ENCODE results near the gene TMEM270. TPM values are rescaled to one million over a fixed set of nuclear protein-coding genes. Genes with fewer than 3 reads are reported as not detected.
"Not testable (repeated sequence)": the region's sequence is repeated elsewhere in the genome, so short reads cannot be mapped to it uniquely, and the experiment has no call there.

Gene TMEM270
- total RNA-seq, 1 experiment from 2014 or later, result 0.28 TPM

GRCh38 chr7:73833251-73833919 is 27.6 kb upstream of the TMEM270 start:
- peaks cover 5% of the 10 kb centered on the region for H3K36me3 Mint-ChIP-seq
- H3K4me3 Mint-ChIP-seq, result peak overlapping the region; percentile 8
- no peaks in the 10 kb centered on the region; the same call in 1 of the 2 replicates for H3K27me3 Mint-ChIP-seq (ENCODE audit: low read depth)
- POLR2A ChIA-PET, result interaction anchor here (0.5 to 5.7 kb wide), 12 partner anchors 9 to 250 kb away, joined by 3 to 91 read pairs (median 4); partner anchors contain the start of genes ABHD11, LIMK1 and METTL27
- H3K9me3 Mint-ChIP-seq, result no peaks in the 10 kb centered on the region
- CTCF ChIA-PET, result interaction anchor here (0.7 to 7.9 kb wide), 9 partner anchors 8 to 227 kb away, joined by 3 to 68 read pairs (median 3); partner anchors contain the start of gene METTL27
- TF ChIP-seq ZNF532 (CRISPR knock-in tag; IDR thresholded peaks at IDR 0.05; ENCODE audit: borderline replicate concordance) (no peak), NFE2L1 (CRISPR knock-in tag; IDR thresholded peaks at IDR 0.05) (peak; percentile 98), ZNF416 (CRISPR knock-in tag; IDR thresholded peaks at IDR 0.05) (peak; percentile 25; the same call in 1 of the 2 replicates)
- DNase-seq (ENCODE audit: low spot score), result no peak
- H3K27ac Mint-ChIP-seq, result peak overlapping the region; percentile 96
- peak; percentile 4; the same call in 1 of the 2 replicates for ATAC-seq
- peaks cover 56% of the 10 kb centered on the region for H3K4me1 Mint-ChIP-seq

- Mint-ChIP-seq H3K36me3 (peaks cover 5% of the 10 kb centered on the region), H3K4me1 (peaks cover 52% of the 10 kb centered on the region), H3K9me3 (no peaks in the 10 kb centered on the region), H3K27me3 (ENCODE audit: low read depth) (no peaks in the 10 kb centered on the region), H3K27ac (no peak overlapping the region), H3K4me3 (no peak overlapping the region)
- ChIA-PET CTCF (interaction anchor here (1.1 to 2.9 kb wide), 2 partner anchors 10 to 24 kb away, joined by 3 to 28 read pairs; no protein-coding TSS in a partner anchor), POLR2A (interaction anchor here (0.8 to 0.9 kb wide), 2 partner anchors 13 to 15 kb away, joined by 4 to 5 read pairs; no protein-coding TSS in a partner anchor)
- DNase-seq (ENCODE audit: low spot score) (no peak), ATAC-seq (no peak)
- TF ChIP-seq ELF4 (CRISPR knock-in tag; IDR thresholded peaks at IDR 0.05; ENCODE audit: low read depth) (no peak), PRRX2 (CRISPR knock-in tag; IDR thresholded peaks at IDR 0.05) (no peak), ZNF263 (CRISPR knock-in tag; IDR thresholded peaks at IDR 0.05; ENCODE audit: low read depth) (no peak)
Observed at GRCh38 chr7:73834626-73835191, 26.2 kb upstream of the TMEM270 start.

- H3K4me3 Mint-ChIP-seq; H3K27me3 Mint-ChIP-seq (ENCODE audit: low read depth); POLR2A ChIA-PET; H3K27ac Mint-ChIP-seq; H3K36me3 Mint-ChIP-seq; H3K9me3 Mint-ChIP-seq; DNase-seq (ENCODE audit: low spot score); ATAC-seq: not testable (repeated sequence)
- peak; percentile 91; the same call in 1 of the 2 replicates for TF ChIP-seq HMGA2 (CRISPR knock-in tag; IDR thresholded peaks at IDR 0.05)
- H3K4me1 Mint-ChIP-seq, result peaks cover 33% of the 10 kb centered on the region
- CTCF ChIA-PET, result interaction anchor here (0.5 to 1.4 kb wide), 2 partner anchors 10 to 26 kb away, joined by 3 to 5 read pairs; no protein-coding TSS in a partner anchor
Observed at GRCh38 chr7:73837167-73837566, 23.8 kb upstream of the TMEM270 start.

GRCh38 chr7:73838642-73839041 is 22.3 kb upstream of the TMEM270 start:
- no peaks in the 10 kb centered on the region for H3K27me3 Mint-ChIP-seq (ENCODE audit: low read depth)
- no peak for TF ChIP-seq ZNF138 (CRISPR knock-in tag; conservative IDR thresholded peaks at IDR 0.05)
- TF ChIP-seq PRDM15 (CRISPR knock-in tag; IDR thresholded peaks at IDR 0.05), result 0 out of 2 replicates have a peak, but pooled peaks have one; percentile 46
- ChIA-PET POLR2A (no interaction called here), CTCF (interaction anchor here (0.6 to 2.4 kb wide), 2 partner anchors 28 to 232 kb away, joined by 3 to 32 read pairs; no protein-coding TSS in a partner anchor)
- H3K27ac Mint-ChIP-seq, result peak overlapping the region; percentile 76; the same call in 1 of the 2 replicates
- DNase-seq (ENCODE audit: low spot score) (no peak), ATAC-seq (no peak)
- H3K36me3 Mint-ChIP-seq, result peaks cover 2% of the 10 kb centered on the region
- no peaks in the 10 kb centered on the region for H3K9me3 Mint-ChIP-seq
- peaks cover 22% of the 10 kb centered on the region for H3K4me1 Mint-ChIP-seq
- H3K4me3 Mint-ChIP-seq, result no peak overlapping the region

Data from WTC11 (cell line).